OCI-M1 (cell line): Measurements from ENCODE around the gene KEAP1.
"Not testable (repeated sequence)": the region's sequence is repeated elsewhere in the genome, so short reads cannot be mapped to it uniquely, and the experiment has no call there.

ENCODE experiments used
- DNase-seq: peaks from one replicate; lab custom pipeline; 2025; lab: John Stamatoyannopoulos, UW

KEAP1 gene

GRCh38 chr19:10497371-10497770 lies 5.8 kb downstream of the KEAP1 start:
- no peak for DNase-seq

GRCh38 chr19:10491472-10492047 lies 11.6 kb downstream of the KEAP1 start:
- no peak for DNase-seq

- DNase-seq = no peak
Measured at GRCh38 chr19:10486551-10486950, 16.6 kb downstream of the KEAP1 start.

- DNase-seq = peak; percentile 84
Measured at GRCh38 chr19:10478903-10479384, 24.2 kb downstream of the KEAP1 start.

DNA sequence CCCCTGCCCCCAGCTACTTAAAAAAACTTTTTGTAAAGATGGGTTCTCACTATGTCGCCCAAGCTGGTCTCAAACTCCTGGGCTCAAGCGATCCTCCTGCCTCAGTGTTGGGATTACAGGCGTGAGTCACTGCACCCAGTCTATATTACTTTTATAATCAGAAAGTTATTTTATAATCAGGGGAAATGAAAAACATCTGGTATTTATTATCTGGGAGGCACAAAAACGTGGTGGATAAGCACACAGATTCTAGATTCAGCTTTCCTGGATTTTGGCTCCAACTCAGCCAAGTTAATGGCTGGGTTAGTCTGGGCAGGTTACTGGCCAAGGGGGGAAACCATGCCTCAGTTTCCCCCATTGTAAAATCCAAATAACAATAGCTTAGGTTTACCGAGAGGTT lies 24.7 kb downstream of the KEAP1 start:
- DNase-seq = no peak

- peak; percentile 90 for DNase-seq
Measured at GRCh38 chr19:10474962-10475451, 28.1 kb downstream of the KEAP1 start.

GRCh38 chr19:10473192-10473591 lies 30.0 kb downstream of the KEAP1 start:
- peak; percentile 61 for DNase-seq

GRCh38 chr19:10471909-10472308 lies 31.2 kb downstream of the KEAP1 start:
- DNase-seq = peak; percentile 88

- no peak for DNase-seq
Measured at GRCh38 chr19:10468133-10468532, 35.0 kb downstream of the KEAP1 start.

GRCh38 chr19:10467104-10467706 lies 36.0 kb downstream of the KEAP1 start:
- DNase-seq = no peak

- no peak for DNase-seq
Measured at GRCh38 chr19:10464456-10464855, 38.7 kb downstream of the KEAP1 start.

GRCh38 chr19:10462557-10462956 lies 40.6 kb downstream of the KEAP1 start:
- DNase-seq = no peak

DNA sequence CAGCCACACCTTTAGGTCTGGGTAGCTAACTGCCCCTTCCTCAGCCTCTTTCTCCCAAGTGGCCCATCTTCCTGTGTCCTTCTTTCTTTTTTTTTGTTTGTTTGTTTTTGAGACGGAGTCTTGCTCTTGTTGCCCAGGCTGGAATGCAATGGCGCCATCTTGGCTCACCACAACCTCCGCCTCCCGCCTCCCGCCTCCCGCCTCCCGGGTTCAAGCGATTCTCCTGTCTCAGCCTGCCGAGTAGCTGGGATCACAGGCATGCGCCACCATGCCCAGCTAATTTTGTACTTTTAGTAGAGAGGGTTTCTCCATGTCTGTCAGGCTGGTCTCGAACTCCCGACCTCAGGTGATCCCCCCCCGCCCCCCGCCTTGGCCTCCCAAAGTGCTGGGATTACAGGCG lies 41.1 kb downstream of the KEAP1 start:
- DNase-seq = not testable (repeated sequence)

DNA sequence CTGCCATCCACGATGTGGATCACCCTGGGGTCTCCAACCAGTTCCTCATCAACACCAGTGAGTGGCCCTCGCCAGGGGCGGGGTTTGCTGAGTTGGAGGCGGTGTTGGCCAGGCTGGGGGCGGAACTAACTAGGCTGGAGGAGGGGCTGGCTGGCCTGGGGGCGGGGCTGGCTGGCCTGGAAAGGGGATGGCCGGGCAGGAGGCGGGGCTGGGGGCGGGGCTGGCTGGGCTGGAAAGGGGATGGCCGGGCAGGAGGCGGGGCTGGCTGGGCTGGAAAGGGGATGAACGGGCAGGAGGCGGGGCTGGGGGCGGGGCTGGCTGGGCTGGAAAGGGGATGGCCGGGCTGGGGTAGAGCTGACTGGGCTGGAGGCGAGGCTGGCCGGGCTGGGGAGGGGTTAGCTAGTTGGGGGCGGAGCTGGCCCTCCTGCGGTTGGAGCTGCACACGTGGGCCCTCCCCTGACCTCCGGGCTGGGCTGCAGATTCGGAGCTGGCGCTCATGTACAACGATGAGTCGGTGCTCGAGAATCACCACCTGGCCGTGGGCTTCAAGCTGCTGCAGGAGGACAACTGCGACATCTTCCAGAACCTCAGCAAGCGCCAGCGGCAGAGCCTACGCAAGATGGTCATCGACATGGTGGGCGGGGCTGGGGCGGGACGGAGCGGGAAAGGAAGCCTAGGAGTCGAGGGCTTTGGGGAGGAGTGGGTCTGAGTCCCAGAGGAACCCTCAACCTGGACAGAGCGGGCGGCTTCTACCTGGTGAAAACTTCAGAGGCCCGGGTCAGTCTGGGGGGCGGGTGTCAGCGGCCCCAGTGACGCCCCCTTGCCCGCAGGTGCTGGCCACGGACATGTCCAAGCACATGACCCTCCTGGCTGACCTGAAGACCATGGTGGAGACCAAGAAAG lies 41.9 kb downstream of the KEAP1 start:
- DNase-seq = peak; percentile 91

GRCh38 chr19:10460714-10461046 lies 42.5 kb downstream of the KEAP1 start:
- DNase-seq = no peak

GRCh38 chr19:10458733-10459132 lies 44.4 kb downstream of the KEAP1 start:
- not testable (repeated sequence) for DNase-seq

DNA sequence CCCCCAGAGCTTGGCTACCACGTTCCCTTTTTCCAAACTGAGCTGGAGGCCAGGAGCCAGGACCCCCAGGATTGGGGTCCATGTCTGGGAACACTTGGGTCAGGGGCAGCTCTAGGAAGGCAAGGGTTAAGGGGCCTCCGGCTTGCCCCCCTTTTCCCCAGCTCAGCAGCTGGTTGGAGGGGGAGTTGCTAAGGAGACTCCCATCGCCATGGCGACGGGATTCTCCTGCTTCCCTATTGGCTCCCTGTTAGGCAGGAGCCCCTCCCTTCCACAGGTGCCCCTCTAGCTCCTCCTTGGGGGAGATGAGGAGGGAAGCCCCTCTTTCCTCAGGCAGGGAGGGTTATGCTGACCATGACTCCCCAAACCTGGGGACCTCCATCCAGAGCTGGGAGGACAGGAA lies 48.9 kb downstream of the KEAP1 start:
- peak; percentile 47 for DNase-seq

GRCh38 chr19:10453852-10454251 lies 49.3 kb downstream of the KEAP1 start:
- no peak for DNase-seq

DNA sequence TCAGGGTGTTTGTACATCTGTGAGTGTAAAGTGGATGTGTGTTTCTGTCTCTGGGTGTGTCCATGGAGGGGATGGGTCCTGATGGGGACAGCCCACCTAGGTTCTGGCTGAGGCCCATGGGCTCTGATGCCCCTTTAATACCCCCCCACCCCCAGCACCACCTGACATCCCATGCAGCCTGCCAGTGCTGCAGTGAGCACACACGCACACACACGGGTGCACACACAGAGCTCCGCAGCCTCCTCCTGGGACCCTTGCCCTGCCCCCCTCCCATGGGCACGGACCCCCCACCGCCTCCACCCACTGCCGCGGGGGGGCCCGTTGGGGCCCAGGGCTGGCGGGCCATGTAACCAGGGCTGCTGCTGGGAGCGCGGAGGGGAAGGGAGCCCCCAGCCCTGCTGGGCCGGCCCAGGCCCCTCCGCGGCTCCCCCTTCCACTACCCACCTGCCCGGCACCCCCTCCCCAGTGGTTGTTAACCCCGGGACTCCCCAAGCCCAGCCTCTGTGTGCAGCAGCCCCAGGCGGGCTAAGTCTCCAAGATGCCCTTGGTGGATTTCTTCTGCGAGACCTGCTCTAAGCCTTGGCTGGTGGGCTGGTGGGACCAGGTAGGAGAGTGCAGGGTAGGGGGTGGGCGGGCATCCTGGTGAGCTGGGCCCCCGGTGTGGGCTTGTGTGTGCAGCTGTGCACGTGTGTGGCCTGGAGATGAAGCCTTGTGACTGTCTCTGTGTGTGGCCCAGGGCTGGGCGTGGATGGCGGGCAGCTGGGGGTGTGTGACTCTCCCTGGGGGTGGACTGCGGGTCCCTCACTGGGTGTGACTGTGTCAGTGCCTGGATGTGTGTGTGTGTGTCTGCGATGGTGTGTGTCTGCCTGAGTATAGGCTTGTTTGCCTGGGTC lies 50.2 kb downstream of the KEAP1 start:
- DNase-seq = no peak

GRCh38 chr19:10450853-10451609 lies 52.1 kb downstream of the KEAP1 start:
- DNase-seq = peak; percentile 53
